Embryonic facial prominence (tissue), 1 donor: ENCODE data around the gene IKZF2.

Experiments used
- DNase-seq: peaks from one replicate; pipeline ENCODE4 v3.0.0-alpha.2; 2016; ENCODE audit errors: extremely low spot score

The IKZF2 gene

DNA sequence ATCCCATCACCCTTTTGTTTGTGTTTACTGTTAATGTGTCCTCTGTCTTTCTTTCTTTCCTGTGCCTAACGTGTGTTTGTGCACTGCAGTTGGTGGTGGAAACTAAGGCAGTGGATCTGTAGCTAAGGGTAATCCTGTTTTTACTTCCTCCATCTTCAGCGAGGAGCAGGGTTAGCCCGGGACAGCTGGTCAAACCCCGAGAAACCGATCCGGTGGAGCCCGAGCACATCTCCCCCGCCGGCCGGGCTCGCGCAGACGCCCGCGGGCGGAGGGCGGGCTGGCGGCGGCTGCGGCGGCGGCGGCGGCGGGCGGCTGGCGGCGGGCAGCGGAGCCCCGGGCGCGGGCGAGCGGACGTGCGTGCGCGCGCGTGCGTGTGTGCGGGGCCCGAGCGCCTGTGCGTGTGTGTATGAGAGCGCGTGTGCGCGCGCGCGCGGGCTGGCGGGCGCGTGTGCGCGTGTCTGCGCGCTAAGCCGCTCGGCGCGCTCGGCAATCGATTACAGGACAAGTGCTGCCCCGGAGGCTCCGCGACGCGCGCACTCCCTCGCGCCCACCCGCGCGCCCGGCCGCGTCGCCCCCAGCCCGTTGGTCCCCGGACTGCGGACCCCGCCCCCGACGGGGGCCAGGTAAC lies at the start of gene IKZF2:
IKZF2 (minus strand) TSS at position 176 of the 628 bp plus-strand sequence. CDS start 2,983 bp downstream, outside the sequence.
- peak; percentile 81 for DNase-seq

- DNase-seq: no peak
Observed at GRCh38 chr2:213199871-213200270, 48.5 kb upstream of the IKZF2 start.

DNA sequence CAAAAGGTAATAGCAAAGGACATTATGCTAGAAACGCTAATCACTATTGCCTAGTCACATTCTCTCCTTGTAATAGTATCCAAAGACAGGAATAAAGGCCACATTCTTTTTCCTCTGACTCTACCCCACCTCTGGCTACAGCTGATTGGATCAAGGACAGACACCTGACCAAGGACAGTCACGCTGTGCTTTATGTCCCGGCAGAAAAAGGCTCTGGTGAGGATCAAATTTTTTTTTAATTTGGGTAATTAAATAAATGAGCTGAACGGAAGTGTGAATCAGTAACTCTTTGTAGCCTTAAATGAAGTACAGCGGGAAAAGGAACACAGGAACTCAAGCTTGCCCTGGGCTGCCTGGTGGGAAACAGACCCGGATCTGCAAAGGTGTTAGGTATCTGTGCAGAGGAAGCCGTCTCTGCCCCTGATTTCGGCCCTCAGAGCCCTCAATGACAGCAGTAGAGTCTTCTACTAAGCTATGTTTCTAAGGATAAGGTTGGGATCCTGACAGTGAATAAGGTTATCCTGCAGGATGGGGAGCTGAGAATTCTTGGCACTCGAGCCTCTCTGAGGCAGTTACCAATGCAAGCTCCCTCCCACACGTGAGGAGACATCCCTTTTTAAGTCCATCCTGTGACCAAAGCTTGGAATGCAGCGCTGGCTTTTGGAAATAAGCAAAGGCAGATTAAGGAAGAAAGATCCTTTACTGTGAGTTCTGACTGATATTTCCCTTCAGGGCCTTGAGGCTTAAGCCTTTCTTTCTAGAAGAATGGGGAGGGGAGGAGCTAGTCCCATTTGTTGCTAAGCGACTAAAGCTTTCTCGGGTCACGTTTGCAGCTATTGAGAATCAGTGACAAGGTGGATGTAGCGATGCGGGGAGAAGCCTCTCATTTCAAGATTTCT lies 37.8 kb upstream of the IKZF2 start:
- peak; percentile 51 for DNase-seq

DNA sequence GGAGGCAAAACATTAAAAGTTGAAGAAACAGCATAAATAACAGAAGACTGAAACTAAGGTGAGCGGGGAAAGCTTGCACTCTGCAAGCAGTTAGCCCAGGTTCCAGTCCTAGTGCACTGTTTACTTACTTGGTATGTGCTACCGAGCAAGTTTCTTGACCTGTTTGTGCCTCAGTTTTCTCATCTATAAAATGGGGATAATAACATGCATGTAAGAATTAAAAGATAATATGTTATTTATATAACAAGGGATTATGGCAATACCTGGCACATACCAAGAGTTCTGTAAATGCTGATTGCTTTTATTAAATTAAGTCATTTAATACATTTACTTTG lies 37.1 kb upstream of the IKZF2 start:
- DNase-seq: no peak

- no peak for DNase-seq
Observed at GRCh38 chr2:213187833-213188532, 36.6 kb upstream of the IKZF2 start.

GRCh38 chr2:213187386-213187785 lies 36.0 kb upstream of the IKZF2 start:
- no peak for DNase-seq

DNA sequence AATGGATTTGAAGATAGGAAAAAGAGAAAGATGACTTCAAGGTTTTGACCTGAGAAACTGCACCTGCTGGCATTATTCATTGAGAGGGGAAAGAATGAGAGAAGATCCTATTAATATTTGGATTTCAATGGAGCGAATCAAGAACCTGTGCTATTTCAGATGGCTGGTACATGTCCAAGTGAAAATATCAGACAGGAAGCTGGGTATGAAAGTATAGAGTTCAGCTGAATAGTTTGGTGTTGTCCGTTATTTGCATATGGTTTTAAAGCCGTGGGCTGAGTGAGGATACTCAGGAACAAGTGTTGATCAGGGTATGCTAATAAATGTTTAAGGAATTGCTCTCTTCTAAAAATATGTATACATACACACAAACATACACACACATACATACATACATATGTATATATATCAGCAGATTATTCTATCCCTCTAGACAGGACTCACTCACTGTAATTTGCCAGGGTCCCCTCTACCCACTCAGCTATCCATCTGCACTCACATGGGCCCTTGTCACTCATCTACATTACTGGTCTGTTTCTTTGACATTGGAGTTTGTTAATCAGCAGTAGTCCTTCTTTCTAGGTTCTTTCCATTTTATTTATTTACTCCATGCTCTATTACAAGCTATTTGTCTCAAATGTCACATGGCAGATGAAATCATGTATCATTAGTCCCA lies 33.9 kb upstream of the IKZF2 start:
- DNase-seq: no peak

DNA sequence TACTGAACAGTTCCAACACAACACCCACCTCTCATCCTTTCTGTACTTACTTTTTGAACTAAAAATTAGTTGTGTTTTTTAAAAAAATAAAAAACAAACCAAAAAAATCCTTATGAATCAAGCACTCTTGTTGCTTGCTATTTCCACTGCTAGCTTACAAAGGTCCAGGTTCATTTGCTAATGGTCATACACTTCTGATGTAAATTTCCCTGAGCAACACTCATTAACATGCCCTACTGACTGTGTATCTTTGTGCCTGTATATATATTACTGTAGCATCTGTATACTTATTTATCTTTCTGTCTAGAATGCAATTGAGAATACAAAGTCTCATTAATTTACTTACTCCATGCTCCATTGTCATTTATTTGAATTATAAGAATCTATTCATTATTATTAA lies 30.3 kb upstream of the IKZF2 start:
- DNase-seq: no peak

DNA sequence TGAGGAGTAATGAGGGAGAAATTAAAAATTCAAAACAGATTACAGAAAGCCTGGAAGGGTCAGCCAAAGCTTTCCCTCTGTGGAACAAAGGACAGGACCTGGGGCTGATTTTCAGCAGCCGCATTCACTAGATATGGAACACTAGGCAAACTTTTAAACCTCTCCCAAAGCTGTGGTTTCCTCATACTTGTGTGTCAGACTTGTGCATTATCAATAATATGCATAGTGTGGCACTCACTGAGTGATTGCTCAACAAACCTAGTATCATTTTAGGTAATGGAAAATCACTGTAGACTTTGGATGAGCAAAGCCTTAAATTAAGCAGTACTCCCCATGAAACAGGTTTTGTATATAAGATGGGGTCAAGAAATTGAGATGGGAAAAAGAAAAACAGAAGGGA lies 26.3 kb upstream of the IKZF2 start:
- DNase-seq: no peak

- DNase-seq: no peak
Observed at GRCh38 chr2:213175673-213176247, 24.3 kb upstream of the IKZF2 start.

- no peak for DNase-seq
Observed at GRCh38 chr2:213172641-213173040, 21.2 kb upstream of the IKZF2 start.

- no peak for DNase-seq
Observed at GRCh38 chr2:213171147-213171546, 19.7 kb upstream of the IKZF2 start.

- DNase-seq: no peak
Observed at GRCh38 chr2:213167271-213167930, 16.0 kb upstream of the IKZF2 start.

GRCh38 chr2:213166109-213166508 lies 14.7 kb upstream of the IKZF2 start:
- DNase-seq: no peak

- no peak for DNase-seq
Observed at GRCh38 chr2:213164263-213164662, 12.9 kb upstream of the IKZF2 start.

DNA sequence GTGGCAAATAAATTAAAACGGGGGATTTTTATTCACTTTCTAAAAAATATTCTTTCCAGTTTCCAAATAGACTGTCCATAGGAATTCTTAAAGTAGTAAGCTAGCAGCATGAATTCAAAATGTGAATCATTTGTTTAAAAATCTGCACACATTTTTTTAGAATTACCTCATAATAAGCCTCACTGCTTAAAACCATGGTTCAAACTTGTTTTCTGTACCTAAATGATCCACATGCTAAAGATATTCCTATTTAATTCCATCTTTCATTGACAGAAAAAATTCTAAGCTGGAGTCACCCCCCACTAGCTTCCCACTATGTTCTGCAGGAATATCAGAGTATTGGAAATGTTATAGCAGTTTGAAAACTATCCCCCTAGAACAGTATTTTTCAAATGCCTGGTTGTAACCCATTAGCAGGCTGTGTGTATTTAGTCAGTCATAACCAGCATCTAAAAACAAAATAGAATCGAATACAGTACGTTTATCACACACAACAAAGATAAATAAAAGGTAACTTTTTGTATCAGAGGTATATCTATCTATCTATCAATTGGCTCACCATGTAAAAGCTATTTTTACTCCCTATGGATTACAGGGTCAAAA lies 11.2 kb upstream of the IKZF2 start:
- no peak for DNase-seq

- no peak for DNase-seq
Observed at GRCh38 chr2:213161759-213162515, 10.5 kb upstream of the IKZF2 start.

- no peak for DNase-seq
Observed at GRCh38 chr2:213159768-213160167, 8.4 kb upstream of the IKZF2 start.

DNA sequence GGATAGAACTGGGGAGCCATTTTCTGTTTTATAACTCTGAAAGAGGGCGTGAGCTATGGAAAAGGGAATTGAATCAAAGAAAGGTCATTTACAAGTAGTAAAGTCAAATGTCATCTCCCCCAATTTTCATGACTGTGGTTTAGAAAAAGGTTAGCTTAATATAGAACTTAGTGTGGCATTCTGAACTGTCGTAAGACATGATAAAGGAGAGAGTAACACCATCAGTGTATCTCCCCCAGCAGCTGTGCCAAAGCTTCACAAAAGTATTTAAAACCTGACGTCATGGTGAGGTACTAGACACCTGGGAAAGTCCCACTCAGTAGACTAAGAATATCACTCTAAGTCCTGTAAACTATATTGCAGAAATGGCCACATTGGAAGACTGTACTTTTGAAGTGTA lies 5.8 kb upstream of the IKZF2 start:
- no peak for DNase-seq

GRCh38 chr2:213156717-213157116 lies 5.3 kb upstream of the IKZF2 start:
- no peak for DNase-seq
